ENCODE results near the gene CCDC24. TPM values are rescaled to one million over a fixed set of nuclear protein-coding genes. Genes with fewer than 3 reads are reported as not detected.

Gene CCDC24
- total RNA-seq, 1 donor from 2014 or later = 1.4 TPM

GRCh38 chr1:43953361-43953760 is 38.0 kb upstream of the CCDC24 start:
- intact Hi-C loops (cut with micrococcal nuclease) = no loop called here
- Histone ChIP-seq H3K4me1 (peaks cover 65% of the 10 kb centered on the region), H3K27ac (replicated peaks) (peak overlapping the region; percentile 12), H3K9me3 (replicated peaks) (no peaks in the 10 kb centered on the region), H3K4me3 (no peak overlapping the region), H3K27me3 (ENCODE audit: low read depth) (no peaks in the 10 kb centered on the region), H3K36me3 (peaks cover 34% of the 10 kb centered on the region)
- no peak for TF ChIP-seq CTCF (IDR thresholded peaks at IDR 0.05; ENCODE audit: borderline replicate concordance)
- DNase-seq = no peak

- H3K4me1 ChIP-seq = peaks cover 58% of the 10 kb centered on the region
- no peak overlapping the region for H3K4me3 ChIP-seq
- no peak for TF ChIP-seq CTCF (IDR thresholded peaks at IDR 0.05; ENCODE audit: borderline replicate concordance)
- no peaks in the 10 kb centered on the region for H3K9me3 ChIP-seq (replicated peaks)
- intact Hi-C loops (cut with micrococcal nuclease) = no loop called here
- H3K36me3 ChIP-seq = peaks cover 41% of the 10 kb centered on the region
- no peaks in the 10 kb centered on the region for H3K27me3 ChIP-seq (ENCODE audit: low read depth)
- H3K27ac ChIP-seq (replicated peaks) = no peak overlapping the region
- no peak for DNase-seq
Observed at GRCh38 chr1:43954036-43954435, 37.4 kb upstream of the CCDC24 start.

GRCh38 chr1:43956234-43956633 is 35.2 kb upstream of the CCDC24 start:
- H3K36me3 ChIP-seq = peaks cover 54% of the 10 kb centered on the region
- no peaks in the 10 kb centered on the region for H3K9me3 ChIP-seq (replicated peaks)
- H3K4me3 ChIP-seq = no peak overlapping the region
- H3K27me3 ChIP-seq (ENCODE audit: low read depth) = no peaks in the 10 kb centered on the region
- DNase-seq = no peak
- no peak for TF ChIP-seq CTCF (IDR thresholded peaks at IDR 0.05; ENCODE audit: borderline replicate concordance)
- peaks cover 40% of the 10 kb centered on the region for H3K4me1 ChIP-seq
- intact Hi-C loops (cut with micrococcal nuclease) = no loop called here
- H3K27ac ChIP-seq (replicated peaks) = no peak overlapping the region

GRCh38 chr1:43957407-43958040 is 33.9 kb upstream of the CCDC24 start:
- no peak overlapping the region for H3K27ac ChIP-seq (replicated peaks)
- peaks cover 67% of the 10 kb centered on the region for H3K36me3 ChIP-seq
- H3K4me1 ChIP-seq = peaks cover 39% of the 10 kb centered on the region
- DNase-seq = no peak
- no peaks in the 10 kb centered on the region for H3K9me3 ChIP-seq (replicated peaks)
- H3K27me3 ChIP-seq (ENCODE audit: low read depth) = no peaks in the 10 kb centered on the region
- intact Hi-C loops (cut with micrococcal nuclease) = no loop called here
- no peak for TF ChIP-seq CTCF (IDR thresholded peaks at IDR 0.05; ENCODE audit: borderline replicate concordance)
- no peak overlapping the region for H3K4me3 ChIP-seq

GRCh38 chr1:43958351-43959255 is 32.8 kb upstream of the CCDC24 start:
- H3K9me3 ChIP-seq (replicated peaks) = no peaks in the 10 kb centered on the region
- intact Hi-C loops (cut with micrococcal nuclease) = no loop called here
- H3K36me3 ChIP-seq = peaks cover 78% of the 10 kb centered on the region
- H3K27ac ChIP-seq (replicated peaks) = no peak overlapping the region
- H3K27me3 ChIP-seq (ENCODE audit: low read depth) = no peaks in the 10 kb centered on the region
- no peak overlapping the region for H3K4me3 ChIP-seq
- no peak for DNase-seq
- H3K4me1 ChIP-seq = peaks cover 29% of the 10 kb centered on the region
- no peak for TF ChIP-seq CTCF (IDR thresholded peaks at IDR 0.05; ENCODE audit: borderline replicate concordance)

Measured in left ventricle myocardium inferior (tissue), 1 donor.